Mammary epithelial cell (primary cell): ENCODE measurements around the gene LCN15.

Experiments
- EZH2 ChIP-seq: IDR thresholded peaks from 2 replicates; pipeline ENCODE4 v1.6.1; 2012; ENCODE audit warnings: low read length, inconsistent platforms, borderline replicate concordance
- TF ChIP-seq, protein P1 (sequence below), 2 donors: IDR thresholded peaks in 1 of 2; conservative IDR thresholded peaks in 1 of 2; 2 replicates each; pipeline ENCODE4 v1.5.1; 2011 to 2012; ENCODE audit warnings: inconsistent platforms in 2 of 2, low read length in 2 of 2, mild to moderate bottlenecking in 2 of 2, control low read depth in 1 of 2, low read depth in 1 of 2; ENCODE audit not compliant: insufficient read depth in 1 of 2; ENCODE audit errors: extremely low read depth in 1 of 2

DNA sequence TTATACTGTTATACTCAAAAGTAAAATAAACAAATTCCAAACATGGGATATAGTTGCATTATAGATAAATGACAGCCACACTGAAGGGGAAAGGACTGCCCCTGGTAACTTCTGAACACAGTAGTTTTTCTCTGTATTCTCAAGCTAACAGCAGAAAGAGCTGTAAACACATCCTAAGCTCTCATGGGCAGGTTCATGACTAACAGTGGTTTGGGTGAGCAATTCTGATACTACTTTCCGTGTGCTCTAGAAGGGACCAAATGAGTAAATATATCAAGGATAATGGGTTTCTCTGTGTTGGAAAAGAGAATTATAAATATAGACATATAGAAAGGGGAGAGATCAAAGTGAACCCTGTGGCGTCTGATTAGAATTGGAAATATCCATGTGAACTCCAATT, 13.8 kb downstream of the LCN15 start:
- TF ChIP-seq, protein P1, sequence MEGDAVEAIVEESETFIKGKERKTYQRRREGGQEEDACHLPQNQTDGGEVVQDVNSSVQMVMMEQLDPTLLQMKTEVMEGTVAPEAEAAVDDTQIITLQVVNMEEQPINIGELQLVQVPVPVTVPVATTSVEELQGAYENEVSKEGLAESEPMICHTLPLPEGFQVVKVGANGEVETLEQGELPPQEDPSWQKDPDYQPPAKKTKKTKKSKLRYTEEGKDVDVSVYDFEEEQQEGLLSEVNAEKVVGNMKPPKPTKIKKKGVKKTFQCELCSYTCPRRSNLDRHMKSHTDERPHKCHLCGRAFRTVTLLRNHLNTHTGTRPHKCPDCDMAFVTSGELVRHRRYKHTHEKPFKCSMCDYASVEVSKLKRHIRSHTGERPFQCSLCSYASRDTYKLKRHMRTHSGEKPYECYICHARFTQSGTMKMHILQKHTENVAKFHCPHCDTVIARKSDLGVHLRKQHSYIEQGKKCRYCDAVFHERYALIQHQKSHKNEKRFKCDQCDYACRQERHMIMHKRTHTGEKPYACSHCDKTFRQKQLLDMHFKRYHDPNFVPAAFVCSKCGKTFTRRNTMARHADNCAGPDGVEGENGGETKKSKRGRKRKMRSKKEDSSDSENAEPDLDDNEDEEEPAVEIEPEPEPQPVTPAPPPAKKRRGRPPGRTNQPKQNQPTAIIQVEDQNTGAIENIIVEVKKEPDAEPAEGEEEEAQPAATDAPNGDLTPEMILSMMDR (conservative IDR thresholded peaks at IDR 0.05 in 1 of 2, IDR thresholded peaks at IDR 0.05 in 1 of 2; ENCODE audit: extremely low read depth in 1 of 2, insufficient read depth in 1 of 2, low read depth in 1 of 2, low read length in 2 of 2): no peak
- no peak for TF ChIP-seq EZH2
